NCI-H524 (cell line): Measurements from ENCODE around the gene ZNF157.

Experiments
- DNase-seq, 2 experiments: peaks; one replicate each; lab custom pipeline; 2025; lab: John Stamatoyannopoulos, UW

ZNF157 gene

GRCh38 chrX:47447607-47448006, 77.2 kb downstream of the ZNF157 start:
- DNase-seq: no peak

GRCh38 chrX:47448165-47448806, 77.9 kb downstream of the ZNF157 start:
- no peak for DNase-seq

- DNase-seq: no peak
Observed at GRCh38 chrX:47452112-47452511, 81.7 kb downstream of the ZNF157 start.

- no peak for DNase-seq
Observed at GRCh38 chrX:47456080-47456479, 85.7 kb downstream of the ZNF157 start.

GRCh38 chrX:47458528-47458927, 88.2 kb downstream of the ZNF157 start:
- no peak for DNase-seq

- no peak for DNase-seq
Observed at GRCh38 chrX:47460561-47460960, 90.2 kb downstream of the ZNF157 start.
